Loucy (cell line): ENCODE data around the gene CERK.

Experiments used
- EZH2phosphoT487 ChIP-seq: fragments of 200-600 bp; IDR thresholded peaks from 2 replicates; pipeline ENCODE4 v1.6.1; 2018; ENCODE audit warnings: antibody characterized with exemption, mild to moderate bottlenecking, moderate library complexity, borderline replicate concordance
- TF ChIP-seq, protein P1 (sequence below): fragments of 200-600 bp; sonication (generic); conservative IDR thresholded peaks from 2 replicates; pipeline ENCODE4 v1.5.1; 2014; ENCODE audit warnings: mild to moderate bottlenecking, antibody characterized with exemption, low read length

GRCh38 chr22:46744581-46744980, 6.5 kb upstream of the CERK start:
- TF ChIP-seq, protein P1, sequence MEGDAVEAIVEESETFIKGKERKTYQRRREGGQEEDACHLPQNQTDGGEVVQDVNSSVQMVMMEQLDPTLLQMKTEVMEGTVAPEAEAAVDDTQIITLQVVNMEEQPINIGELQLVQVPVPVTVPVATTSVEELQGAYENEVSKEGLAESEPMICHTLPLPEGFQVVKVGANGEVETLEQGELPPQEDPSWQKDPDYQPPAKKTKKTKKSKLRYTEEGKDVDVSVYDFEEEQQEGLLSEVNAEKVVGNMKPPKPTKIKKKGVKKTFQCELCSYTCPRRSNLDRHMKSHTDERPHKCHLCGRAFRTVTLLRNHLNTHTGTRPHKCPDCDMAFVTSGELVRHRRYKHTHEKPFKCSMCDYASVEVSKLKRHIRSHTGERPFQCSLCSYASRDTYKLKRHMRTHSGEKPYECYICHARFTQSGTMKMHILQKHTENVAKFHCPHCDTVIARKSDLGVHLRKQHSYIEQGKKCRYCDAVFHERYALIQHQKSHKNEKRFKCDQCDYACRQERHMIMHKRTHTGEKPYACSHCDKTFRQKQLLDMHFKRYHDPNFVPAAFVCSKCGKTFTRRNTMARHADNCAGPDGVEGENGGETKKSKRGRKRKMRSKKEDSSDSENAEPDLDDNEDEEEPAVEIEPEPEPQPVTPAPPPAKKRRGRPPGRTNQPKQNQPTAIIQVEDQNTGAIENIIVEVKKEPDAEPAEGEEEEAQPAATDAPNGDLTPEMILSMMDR = no peak
- no peak for TF ChIP-seq EZH2phosphoT487
